Measurements from ENCODE around the gene GRAP2. TPM values are rescaled to one million over a fixed set of nuclear protein-coding genes. Genes with fewer than 3 reads are reported as not detected.

GRAP2 gene
- total and polyA plus RNA-seq, 5 donors: 1.6 to 5.5 (median 3.2) TPM

DNA sequence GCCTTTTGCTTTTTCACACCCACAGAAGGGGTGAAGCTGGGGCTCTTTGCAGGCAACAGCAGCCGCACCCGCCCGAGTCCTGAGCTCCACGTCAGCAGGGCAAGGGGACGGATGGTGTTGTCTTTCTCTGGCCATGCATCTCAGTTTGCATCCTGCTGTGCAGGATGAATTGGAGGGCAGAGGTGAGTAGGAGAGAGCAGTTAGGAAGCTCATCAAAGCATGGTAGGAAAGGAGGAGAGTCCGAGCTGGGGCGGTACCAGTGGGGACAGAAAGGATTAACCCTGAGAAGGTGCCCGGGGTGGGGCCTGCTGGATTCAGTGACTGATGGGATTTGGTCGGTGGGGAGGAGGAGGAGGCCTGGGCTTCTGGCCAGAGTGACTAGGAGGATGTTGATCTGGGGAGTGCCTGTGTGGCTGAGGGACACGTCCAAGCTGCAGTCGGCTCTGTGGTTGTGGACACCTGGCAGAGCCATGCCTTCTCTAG lies 108.4 kb downstream of the GRAP2 start:
- Histone ChIP-seq H3K27ac (ENCODE audit: low read length) (no peak overlapping the region), H3K4me1 (ENCODE audit: control insufficient read depth, insufficient read depth, low read length) (no peaks in the 10 kb centered on the region), H3K9me3 (ENCODE audit: control insufficient read depth, low read length) (no peaks in the 10 kb centered on the region), H3K27me3 (ENCODE audit: control insufficient read depth, insufficient read depth) (no peaks in the 10 kb centered on the region), H3K4me3 (ENCODE audit: low read length) (no peak overlapping the region)
- 19% methylated on average over 11 of the region's 11 CpGs for WGBS
- ATAC-seq: peak; percentile 25 to 39
- intact Hi-C loops (cut with DNase I): no loop called here
- no peak for DNase-seq

- DNase-seq: no peak
- no peak for ATAC-seq
- intact Hi-C loops (cut with DNase I): no loop called here
- no peak overlapping the region for H3K4me3 ChIP-seq (ENCODE audit: low read length)
- no peaks in the 10 kb centered on the region for H3K27me3 ChIP-seq (ENCODE audit: control insufficient read depth, insufficient read depth)
- H3K4me1 ChIP-seq (ENCODE audit: control insufficient read depth, insufficient read depth, low read length): no peaks in the 10 kb centered on the region
- no peaks in the 10 kb centered on the region for H3K9me3 ChIP-seq (ENCODE audit: control insufficient read depth, low read length)
- H3K27ac ChIP-seq (ENCODE audit: low read length): no peak overlapping the region
- WGBS: 37% methylated on average over 24 of the region's 24 CpGs
Observed at GRCh38 chr22:40009951-40010671, 109.2 kb downstream of the GRAP2 start.

GRCh38 chr22:40010746-40011145 lies 109.9 kb downstream of the GRAP2 start:
- DNase-seq (no peak), ATAC-seq (no peak)
- H3K4me1 ChIP-seq (ENCODE audit: control insufficient read depth, insufficient read depth, low read length): no peaks in the 10 kb centered on the region
- intact Hi-C loops (cut with DNase I): no loop called here
- 78% methylated on average over 6 of the region's 6 CpGs for WGBS
- H3K27ac ChIP-seq (ENCODE audit: low read length): no peak overlapping the region
- H3K9me3 ChIP-seq (ENCODE audit: control insufficient read depth, low read length): no peaks in the 10 kb centered on the region
- no peak overlapping the region for H3K4me3 ChIP-seq (ENCODE audit: low read length)
- no peaks in the 10 kb centered on the region for H3K27me3 ChIP-seq (ENCODE audit: control insufficient read depth, insufficient read depth)

DNA sequence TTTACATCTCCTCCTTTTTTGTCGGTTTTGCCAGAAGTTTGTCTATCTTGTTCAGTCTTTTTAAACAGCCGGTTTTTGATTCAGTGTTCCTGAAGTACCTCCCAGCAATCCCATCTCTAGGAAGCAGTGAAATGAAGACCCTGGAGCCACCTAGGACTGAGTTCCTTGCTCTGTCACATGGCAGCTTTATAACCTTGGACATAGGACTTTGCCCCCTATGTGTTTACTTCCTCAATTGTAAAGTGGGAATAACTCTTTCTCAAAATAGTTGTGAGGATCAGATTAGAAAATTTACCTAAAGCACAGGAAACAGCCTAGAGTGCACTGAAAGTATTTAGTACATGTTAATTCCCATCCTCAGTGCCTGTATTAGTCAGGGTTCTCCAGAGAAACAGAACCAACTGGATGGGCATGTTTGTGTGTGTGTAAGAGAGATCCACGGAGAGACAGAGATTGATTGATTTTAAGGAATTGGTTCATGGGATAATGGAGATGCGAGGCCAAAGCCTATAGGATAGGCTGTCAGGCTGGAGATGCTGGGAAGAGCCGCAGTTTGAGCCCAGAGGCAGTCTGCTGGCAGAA lies 113.9 kb downstream of the GRAP2 start:
- intact Hi-C loops (cut with DNase I): no loop called here
- WGBS: 85% methylated on average over 5 of the region's 5 CpGs

DNA sequence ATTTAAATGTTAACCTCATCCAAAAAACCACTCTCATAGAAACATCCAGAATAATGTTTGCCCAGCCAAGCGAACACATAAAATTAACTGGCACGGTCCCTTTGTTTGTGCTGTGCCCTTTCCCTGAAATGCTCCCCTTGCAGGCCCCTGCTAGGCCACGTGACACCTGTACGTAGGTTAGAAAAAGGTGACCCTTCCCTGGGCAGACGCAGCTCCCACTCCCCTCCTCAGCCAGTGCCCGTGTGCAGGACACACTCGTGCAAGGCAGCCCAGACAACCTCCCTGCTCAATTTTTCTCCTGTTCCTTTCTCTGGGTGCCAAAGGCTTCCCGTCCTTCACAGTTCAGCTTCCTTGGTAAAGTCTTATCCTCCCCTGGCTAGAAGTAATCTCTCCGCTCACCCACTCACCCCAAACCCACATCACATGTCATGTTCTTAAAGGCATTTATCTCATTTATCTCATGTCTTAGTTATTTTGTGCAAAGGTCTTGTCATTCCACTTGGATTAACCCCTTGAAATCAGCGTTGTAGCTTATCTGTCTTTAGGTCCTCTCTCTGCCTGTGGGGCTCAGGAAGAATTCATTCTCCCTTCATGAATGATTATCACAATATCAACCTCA lies 114.6 kb downstream of the GRAP2 start:
- Histone ChIP-seq H3K4me3 (ENCODE audit: low read length) (no peak overlapping the region), H3K9me3 (ENCODE audit: control insufficient read depth, low read length) (no peaks in the 10 kb centered on the region), H3K27ac (ENCODE audit: low read length) (no peak overlapping the region), H3K4me1 (ENCODE audit: control insufficient read depth, insufficient read depth, low read length) (no peaks in the 10 kb centered on the region), H3K27me3 (ENCODE audit: control insufficient read depth, insufficient read depth) (no peaks in the 10 kb centered on the region)
- DNase-seq (no peak), ATAC-seq (no peak)
- intact Hi-C loops (cut with DNase I): no loop called here
- WGBS: 69% methylated on average over 10 of the region's 10 CpGs

More for the DNA sequence above, 113.9 kb downstream of the GRAP2 start:
- no peak overlapping the region for H3K4me3 ChIP-seq (ENCODE audit: low read length)
- no peaks in the 10 kb centered on the region for H3K4me1 ChIP-seq (ENCODE audit: control insufficient read depth, insufficient read depth, low read length)
- no peak for DNase-seq
- no peaks in the 10 kb centered on the region for H3K27me3 ChIP-seq (ENCODE audit: control insufficient read depth, insufficient read depth)
- H3K9me3 ChIP-seq (ENCODE audit: control insufficient read depth, low read length): no peaks in the 10 kb centered on the region
- H3K27ac ChIP-seq (ENCODE audit: low read length): no peak overlapping the region
- no peak for ATAC-seq

DNA sequence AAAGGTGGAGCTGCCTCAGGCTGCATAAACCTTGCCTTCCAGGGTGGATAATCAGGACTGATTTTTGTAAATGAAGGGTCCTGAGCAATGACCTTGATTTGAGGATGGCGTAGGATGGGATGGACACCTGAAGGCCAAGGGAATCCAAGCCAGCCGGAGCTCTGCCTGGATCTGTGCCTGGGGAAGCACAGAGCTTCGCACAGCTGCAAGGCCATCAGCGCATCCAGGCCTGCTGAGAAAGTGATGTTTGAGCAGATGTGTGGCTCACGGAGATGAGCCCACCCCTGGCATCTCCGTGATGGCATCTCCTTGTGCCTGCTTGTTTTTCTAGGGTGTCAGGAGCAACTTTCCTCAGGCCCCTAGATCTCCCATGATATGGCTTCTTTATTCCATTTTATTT lies 117.2 kb downstream of the GRAP2 start:
- H3K27me3 ChIP-seq (ENCODE audit: control insufficient read depth, insufficient read depth): no peaks in the 10 kb centered on the region
- intact Hi-C loops (cut with DNase I): no loop called here
- no peak overlapping the region for H3K4me3 ChIP-seq (ENCODE audit: low read length)
- WGBS: 94% methylated on average over 6 of the region's 6 CpGs
- DNase-seq (no peak), ATAC-seq (no peak)
- no peaks in the 10 kb centered on the region for H3K9me3 ChIP-seq (ENCODE audit: control insufficient read depth, low read length)
- no peak overlapping the region for H3K27ac ChIP-seq (ENCODE audit: low read length)
- H3K4me1 ChIP-seq (ENCODE audit: control insufficient read depth, insufficient read depth, low read length): no peaks in the 10 kb centered on the region

DNA sequence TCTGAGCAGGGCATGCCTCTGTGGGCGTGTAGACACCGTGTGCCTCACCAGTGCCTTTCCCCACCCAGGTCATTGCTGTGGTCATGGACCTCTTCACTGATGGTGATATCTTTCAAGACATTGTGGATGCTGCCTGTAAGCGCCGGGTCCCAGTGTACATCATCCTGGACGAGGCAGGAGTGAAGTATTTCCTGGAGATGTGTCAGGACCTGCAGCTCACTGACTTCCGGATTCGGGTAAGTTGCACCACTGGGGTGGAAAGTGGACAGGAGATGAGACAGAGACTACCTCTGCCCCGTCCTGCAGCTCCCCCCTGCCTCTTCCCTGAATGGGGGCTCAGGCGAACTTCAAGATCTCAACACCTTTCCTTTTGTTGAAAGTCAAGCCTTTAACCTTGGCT lies 118.2 kb downstream of the GRAP2 start:
- 88% methylated on average over 9 of the region's 9 CpGs for WGBS
- no peak for DNase-seq
- intact Hi-C loops (cut with DNase I): no loop called here
- Histone ChIP-seq H3K9me3 (ENCODE audit: control insufficient read depth, low read length) (no peaks in the 10 kb centered on the region), H3K27me3 (ENCODE audit: control insufficient read depth, insufficient read depth) (no peaks in the 10 kb centered on the region), H3K4me3 (ENCODE audit: low read length) (no peak overlapping the region), H3K4me1 (ENCODE audit: control insufficient read depth, insufficient read depth, low read length) (no peaks in the 10 kb centered on the region), H3K27ac (ENCODE audit: low read length) (no peak overlapping the region)
- ATAC-seq: no peak

- Histone ChIP-seq H3K27ac (ENCODE audit: low read length) (no peak overlapping the region), H3K9me3 (ENCODE audit: control insufficient read depth, low read length) (no peaks in the 10 kb centered on the region), H3K4me3 (ENCODE audit: low read length) (no peak overlapping the region), H3K27me3 (ENCODE audit: control insufficient read depth, insufficient read depth) (no peaks in the 10 kb centered on the region), H3K4me1 (ENCODE audit: control insufficient read depth, insufficient read depth, low read length) (no peaks in the 10 kb centered on the region)
- intact Hi-C loops (cut with DNase I): loop anchor here in 2 of 4 donors (5.0 to 10.0 kb wide), 3 partner anchors 86 to 484 kb away; no protein-coding TSS in a partner anchor
- 84% methylated on average over 7 of the region's 7 CpGs for WGBS
- DNase-seq: no peak
- ATAC-seq: no peak
Observed at GRCh38 chr22:40020956-40021355, 120.1 kb downstream of the GRAP2 start.

GRCh38 chr22:40021401-40022000 lies 120.6 kb downstream of the GRAP2 start:
- WGBS: 88% methylated on average over 34 of the region's 34 CpGs
- DNase-seq: no peak
- intact Hi-C loops (cut with DNase I): loop anchor here in 2 of 4 donors (5.0 to 10.0 kb wide), 3 partner anchors 87 to 484 kb away; no protein-coding TSS in a partner anchor

DNA sequence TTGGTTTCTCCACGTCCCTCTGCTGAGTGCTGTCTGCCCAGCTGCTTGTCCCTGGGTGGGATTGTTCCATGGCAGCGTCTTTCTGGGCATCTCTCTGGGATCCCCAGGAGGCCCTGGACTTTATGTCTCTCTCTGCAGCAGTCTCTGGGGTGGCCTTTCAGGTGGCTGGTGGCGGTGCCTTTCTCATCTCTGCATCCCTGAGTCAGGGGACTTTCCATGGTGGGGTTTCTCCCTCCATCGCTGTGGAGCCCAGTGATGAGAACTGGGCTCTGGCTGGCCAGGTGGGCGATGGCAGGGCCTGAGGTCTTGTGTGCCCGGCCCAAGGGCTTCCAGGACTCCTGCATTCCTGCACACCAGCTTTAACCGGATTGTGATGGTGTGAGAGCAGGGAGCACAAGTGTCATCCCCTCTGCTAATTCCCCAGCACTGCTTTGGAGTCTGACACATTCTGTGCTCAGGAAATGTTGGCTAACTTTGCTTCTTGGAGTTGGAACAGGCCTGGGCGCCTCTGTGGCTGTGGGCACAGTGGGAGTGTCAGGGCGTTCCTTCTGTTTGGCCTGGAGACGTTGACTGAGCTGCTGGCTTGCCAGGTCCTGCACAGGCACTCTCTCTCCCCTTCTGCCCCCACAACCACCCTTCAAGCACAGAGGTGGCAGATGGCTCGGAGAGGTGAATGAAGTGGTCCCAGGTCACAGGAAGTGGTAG lies 121.8 kb downstream of the GRAP2 start:
- ATAC-seq: peak in 1 of 2 donors; percentile 22
- Histone ChIP-seq H3K27ac (ENCODE audit: low read length) (no peak overlapping the region), H3K9me3 (ENCODE audit: control insufficient read depth, low read length) (no peaks in the 10 kb centered on the region), H3K27me3 (ENCODE audit: control insufficient read depth, insufficient read depth) (no peaks in the 10 kb centered on the region), H3K4me3 (ENCODE audit: low read length) (no peak overlapping the region), H3K4me1 (ENCODE audit: control insufficient read depth, insufficient read depth, low read length) (no peaks in the 10 kb centered on the region)
- no peak for DNase-seq
- WGBS: 75% methylated on average over 11 of the region's 11 CpGs
- intact Hi-C loops (cut with DNase I): loop anchor here in 2 of 4 donors (5.0 to 10.0 kb wide), 3 partner anchors 88 to 485 kb away; no protein-coding TSS in a partner anchor

More at GRCh38 chr22:40021401-40022000, 120.6 kb downstream of the GRAP2 start:
- no peaks in the 10 kb centered on the region for H3K4me1 ChIP-seq (ENCODE audit: control insufficient read depth, insufficient read depth, low read length)
- no peak for ATAC-seq
- H3K9me3 ChIP-seq (ENCODE audit: control insufficient read depth, low read length): no peaks in the 10 kb centered on the region
- no peak overlapping the region for H3K27ac ChIP-seq (ENCODE audit: low read length)
- no peak overlapping the region for H3K4me3 ChIP-seq (ENCODE audit: low read length)
- H3K27me3 ChIP-seq (ENCODE audit: control insufficient read depth, insufficient read depth): no peaks in the 10 kb centered on the region

All from right cardiac atrium (tissue), 5 donors.